NOMO-1 (cell line): Measurements from ENCODE around the gene PIK3R4.

Experiments
- DNase-seq, 2 experiments: peaks; one replicate each; lab custom pipeline; 2025; ENCODE audit not compliant: unreplicated experiment in 2 of 2; lab: John Stamatoyannopoulos, UW

The PIK3R4 gene

DNA sequence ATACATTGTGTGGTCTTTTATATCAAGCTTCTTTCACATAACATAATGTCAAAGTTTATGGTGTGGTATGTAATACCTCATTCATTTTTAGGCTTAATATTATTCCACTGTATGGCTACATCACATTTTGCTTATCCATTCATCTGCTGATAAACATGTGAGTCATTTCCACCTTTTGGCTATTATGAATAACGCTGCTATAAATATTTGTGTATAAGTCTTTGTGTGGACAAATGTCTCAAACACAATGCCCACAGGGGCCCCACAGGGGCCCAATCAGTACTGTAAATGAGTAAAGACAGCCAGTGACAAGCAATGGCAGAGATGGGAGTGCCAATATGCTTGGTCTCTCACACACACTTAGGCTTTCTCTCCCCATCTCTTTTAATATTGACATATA is 54.2 kb downstream of the PIK3R4 start:
- no peak for DNase-seq

- no peak for DNase-seq
Observed at GRCh38 chr3:130688697-130689470, 57.7 kb downstream of the PIK3R4 start.

- no peak for DNase-seq
Observed at GRCh38 chr3:130688015-130688688, 58.5 kb downstream of the PIK3R4 start.

- DNase-seq = no peak
Observed at GRCh38 chr3:130687327-130687726, 59.3 kb downstream of the PIK3R4 start.

GRCh38 chr3:130686833-130687232 is 59.8 kb downstream of the PIK3R4 start:
- DNase-seq = no peak

DNA sequence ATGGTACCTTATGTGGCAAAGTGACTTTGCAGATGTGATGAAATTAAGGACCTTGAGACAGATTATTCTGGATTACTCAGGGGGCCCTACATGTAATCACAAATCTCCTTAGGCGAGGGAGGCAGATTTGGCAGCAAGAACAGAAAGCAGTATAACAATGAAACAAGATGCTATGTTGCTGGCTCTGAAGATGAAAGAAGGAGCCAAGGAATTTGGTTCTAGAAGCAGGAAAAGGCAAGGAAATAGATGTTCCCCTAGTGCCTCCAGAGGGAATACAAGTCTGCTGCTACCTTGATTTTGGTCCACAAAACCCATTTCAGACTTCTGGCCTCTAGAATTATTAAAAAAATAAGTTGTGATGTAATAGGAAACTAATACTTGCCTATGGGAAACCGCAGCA is 64.5 kb downstream of the PIK3R4 start:
- no peak for DNase-seq

- no peak for DNase-seq
Observed at GRCh38 chr3:130679218-130679617, 67.4 kb downstream of the PIK3R4 start.

DNA sequence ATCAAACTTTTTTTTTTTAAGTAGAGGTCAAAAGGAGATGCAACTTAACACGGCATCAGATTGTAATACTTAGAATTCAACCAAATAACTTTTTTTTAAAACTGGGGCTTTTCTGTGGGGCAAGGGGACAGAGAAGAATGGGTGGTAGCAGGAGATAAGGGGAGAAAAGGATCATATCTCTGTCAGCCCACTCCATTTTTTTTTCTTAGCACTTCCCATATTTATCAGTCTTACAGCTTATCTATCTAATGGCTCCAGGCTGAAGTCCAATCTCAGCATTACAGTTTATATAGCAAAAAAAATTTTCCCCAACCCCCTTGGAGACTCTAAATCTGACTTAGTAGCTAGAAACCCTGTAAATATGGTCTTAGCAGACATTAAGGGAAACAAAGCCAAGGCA is 69.3 kb downstream of the PIK3R4 start:
- DNase-seq = no peak

GRCh38 chr3:130671545-130672312 is 74.9 kb downstream of the PIK3R4 start:
- no peak for DNase-seq

GRCh38 chr3:130669740-130670139 is 76.9 kb downstream of the PIK3R4 start:
- DNase-seq = no peak

DNA sequence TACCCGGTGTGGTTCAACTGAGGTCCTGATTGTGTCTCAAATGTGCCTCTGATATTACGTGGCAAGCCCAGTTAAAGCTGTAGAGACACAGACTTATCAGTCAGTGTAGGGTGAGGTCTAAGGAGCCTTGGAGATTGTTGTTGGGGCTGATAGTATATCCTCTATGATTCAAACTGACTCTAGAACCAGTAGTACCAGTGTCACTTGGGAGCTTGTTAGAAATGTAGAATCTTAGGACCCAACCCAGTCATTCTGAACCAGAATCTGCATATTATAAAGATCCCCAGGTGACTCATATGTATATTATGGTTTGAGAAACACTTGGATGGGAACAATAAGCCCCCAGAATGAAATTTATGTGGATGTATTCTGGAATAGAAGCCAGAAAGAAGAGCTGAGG is 83.5 kb downstream of the PIK3R4 start:
- DNase-seq = no peak

DNA sequence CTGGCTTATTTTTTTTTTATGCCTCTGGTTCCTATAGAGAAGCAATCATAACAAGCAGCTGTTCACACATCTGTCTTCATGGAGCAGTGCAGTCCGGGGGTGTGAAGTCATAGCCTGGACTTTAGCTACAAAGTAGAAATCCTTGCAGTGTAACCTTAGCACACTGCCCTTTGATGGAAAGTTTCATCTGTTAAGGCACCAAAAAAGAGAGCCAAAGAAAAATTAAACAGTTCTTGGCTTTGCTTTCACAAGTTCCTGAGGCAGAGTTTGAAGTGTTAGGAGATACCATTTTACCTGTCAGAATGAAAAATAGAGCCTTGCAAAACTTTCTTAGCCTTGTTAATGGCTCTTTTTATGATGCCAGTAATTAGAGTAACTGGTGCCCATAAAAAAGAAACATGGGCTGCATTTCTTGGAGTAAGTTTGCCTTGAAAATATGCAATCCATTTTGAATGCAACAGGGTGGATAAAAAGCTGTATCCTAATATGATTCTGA is 84.1 kb downstream of the PIK3R4 start:
- peak in 1 of 2 experiments; percentile 26 for DNase-seq

DNA sequence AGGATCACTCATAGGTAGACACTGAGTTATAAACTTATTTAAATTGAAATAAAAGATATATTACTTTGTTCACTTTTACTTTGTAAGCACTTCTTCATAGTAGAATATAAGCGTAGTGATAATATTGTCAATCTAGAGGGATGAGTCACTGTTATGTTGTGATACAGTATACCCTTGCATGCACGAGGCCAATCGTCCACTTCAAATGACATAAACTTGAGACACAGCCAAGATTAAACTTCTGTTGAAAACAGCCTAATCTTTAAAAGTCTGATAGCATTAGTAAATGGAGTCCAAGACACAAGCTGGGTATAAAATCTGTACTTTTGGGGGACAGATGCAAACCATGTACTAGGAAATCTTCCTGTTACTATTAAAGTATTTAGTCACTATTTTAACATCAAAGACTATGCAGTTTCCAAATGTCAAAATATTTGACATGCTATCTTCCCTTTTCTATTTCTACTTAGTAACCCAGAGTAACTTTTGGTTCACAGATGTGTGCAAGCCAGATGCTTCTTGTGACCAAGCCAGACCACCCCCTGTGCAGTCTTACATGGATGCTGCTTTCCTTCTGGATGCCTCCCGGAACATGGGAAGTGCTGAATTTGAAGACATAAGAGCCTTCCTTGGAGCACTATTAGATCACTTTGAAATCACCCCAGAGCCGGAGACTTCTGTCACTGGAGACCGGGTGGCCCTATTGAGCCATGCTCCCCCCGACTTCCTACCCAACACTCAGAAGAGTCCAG is 85.3 kb downstream of the PIK3R4 start:
- no peak for DNase-seq

DNA sequence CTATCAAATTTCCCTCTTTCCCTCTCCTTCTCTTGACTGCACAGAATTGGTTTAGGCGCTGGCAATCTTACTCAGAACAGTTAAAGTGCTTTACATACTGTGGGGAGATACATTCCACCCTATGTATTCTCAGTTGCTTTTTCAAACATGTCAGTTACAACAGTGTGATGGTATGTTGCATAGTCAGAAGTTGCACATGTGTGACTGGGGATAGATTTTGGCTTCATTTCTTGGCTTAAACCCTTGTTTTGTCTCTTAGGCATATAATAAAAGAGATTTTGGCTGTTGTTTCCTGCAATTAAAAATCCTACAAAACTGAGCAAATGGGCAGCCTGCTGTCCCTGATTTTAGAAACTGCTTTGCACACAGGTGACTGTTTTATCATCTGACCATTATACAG is 86.7 kb downstream of the PIK3R4 start:
- DNase-seq = no peak

DNA sequence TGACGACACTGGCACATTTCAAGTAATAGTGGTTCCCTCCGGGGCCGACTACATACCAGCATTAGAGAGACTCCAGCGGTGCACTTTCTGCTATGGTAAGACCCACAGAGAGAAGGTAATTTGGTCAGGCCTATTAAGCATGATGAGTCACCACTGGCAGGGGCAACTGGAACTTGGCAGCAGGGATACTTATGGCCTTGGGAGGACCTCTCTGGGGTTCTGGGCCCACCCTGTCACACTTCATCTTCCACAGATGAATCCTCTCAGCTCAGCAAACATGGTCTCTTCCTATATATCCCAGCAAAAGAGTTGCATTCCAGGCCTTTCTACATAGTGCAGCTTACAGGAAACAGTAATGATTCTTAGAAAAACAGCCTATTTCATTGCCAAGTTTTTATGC is 88.0 kb downstream of the PIK3R4 start:
- DNase-seq = peak; percentile 12 to 17

DNA sequence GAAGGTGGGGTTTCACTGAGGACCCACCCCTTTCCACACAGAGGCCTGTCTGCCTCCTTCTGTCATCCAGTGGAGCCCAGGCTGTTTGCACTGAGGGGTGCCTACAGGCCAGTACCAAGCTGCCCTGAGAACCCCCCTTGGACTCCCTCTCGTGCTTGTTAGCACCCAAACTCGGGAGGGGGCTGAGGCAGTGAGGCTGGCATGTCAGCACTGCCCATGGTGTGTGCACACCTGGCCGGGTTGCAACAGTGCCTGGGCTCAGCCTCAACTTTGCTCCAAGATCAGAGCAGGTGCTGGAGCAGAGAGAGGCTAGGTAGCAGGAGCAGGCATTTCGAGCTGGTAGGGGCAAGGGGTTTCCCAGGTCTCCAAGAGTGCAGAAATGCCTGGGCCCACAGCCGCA is 90.0 kb downstream of the PIK3R4 start:
- no peak for DNase-seq

DNA sequence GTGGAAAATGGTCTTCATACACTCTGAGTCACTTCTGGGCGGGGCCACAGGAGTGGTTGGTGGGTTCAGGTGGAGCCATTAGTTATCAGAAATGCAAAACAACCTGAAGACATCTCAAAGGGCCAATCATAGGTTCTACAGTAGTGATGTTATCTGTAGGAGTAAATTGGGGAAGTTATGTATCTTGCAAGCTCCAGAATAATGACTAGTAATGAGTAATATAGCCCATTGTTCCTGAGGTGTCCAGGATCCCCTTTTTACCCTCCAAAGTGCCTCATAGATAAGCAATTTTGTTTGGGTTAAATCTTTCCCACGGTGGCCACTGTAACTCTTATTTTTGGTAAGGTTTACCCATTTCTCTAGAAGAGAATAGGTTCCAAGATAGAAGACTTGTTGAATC is 91.7 kb downstream of the PIK3R4 start:
- peak in 1 of 2 experiments; percentile 23 for DNase-seq

DNA sequence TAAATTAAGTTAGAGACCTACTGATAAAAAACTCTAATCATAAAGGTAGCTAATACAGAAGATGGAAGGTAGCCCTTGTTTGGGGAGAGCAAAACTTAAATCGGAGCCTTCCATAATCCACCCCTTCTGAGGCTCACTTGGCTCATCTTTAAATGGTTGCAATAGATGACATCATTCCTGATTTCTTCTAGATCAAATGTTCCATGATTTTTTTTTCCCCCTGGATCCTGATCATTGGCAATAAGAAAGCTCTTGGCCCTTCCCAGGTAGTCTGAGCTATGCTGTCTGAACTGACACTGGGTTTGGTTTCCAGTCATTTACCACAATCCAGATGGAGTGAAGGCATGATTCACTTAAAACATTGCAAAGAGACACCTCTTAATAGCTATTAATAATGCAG is 92.5 kb downstream of the PIK3R4 start:
- DNase-seq = no peak

GRCh38 chr3:130649061-130649654 is 97.5 kb downstream of the PIK3R4 start:
- DNase-seq = no peak

- no peak for DNase-seq
Observed at GRCh38 chr3:130648293-130648692, 98.3 kb downstream of the PIK3R4 start.
